ENCODE measurements around the gene GSTCD.

DNA sequence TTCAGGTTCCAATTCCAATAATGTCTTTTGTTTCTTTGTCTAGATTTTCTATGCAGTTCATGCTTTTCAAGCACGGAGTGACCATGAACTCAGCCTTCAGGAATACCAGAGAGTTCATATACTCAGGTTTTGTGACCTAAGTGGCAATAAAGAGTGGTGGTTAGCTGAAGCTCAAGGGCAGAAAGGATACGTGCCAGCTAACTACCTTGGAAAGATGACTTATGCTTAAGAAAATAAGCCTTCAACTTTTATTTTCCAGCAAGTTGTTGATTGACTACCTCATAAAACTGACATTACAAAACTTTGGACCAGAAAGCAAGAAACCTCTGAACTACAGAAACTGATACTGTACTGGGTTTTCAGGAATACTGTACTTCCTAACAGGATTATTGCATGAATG, 30.9 kb upstream of the GSTCD start:
- TF ChIP-seq CTCF (conservative IDR thresholded peaks at IDR 0.05; ENCODE audit: low read length) (no peak), EZH2phosphoT487 (IDR thresholded peaks at IDR 0.05; ENCODE audit: borderline replicate concordance, low read depth, low read length) (no peak)

Measured in OCI-LY7 (cell line).